GM19043 (cell line): ENCODE data around the gene SIPA1.

Experiments used
- ATAC-seq: cut with Tn5 transposase; IDR thresholded peaks from one replicate; pipeline ENCODE4 v1.9.1; 2021; ENCODE audit warnings: low read depth; ENCODE audit not compliant: unreplicated experiment

The SIPA1 gene

GRCh38 chr11:65637794-65638419 lies at the start of gene SIPA1:
SIPA1 (plus strand) TSS chr11:65638101; CDS start chr11:65640922, 2,821 bp downstream.
- ATAC-seq = peak; percentile 40

- ATAC-seq = peak; percentile 81
These were observed 49.5 kb upstream of the SIPA1 start for GRCh38 chr11:65588199-65589054.

GRCh38 chr11:65589444-65590239 lies 48.3 kb upstream of the SIPA1 start:
- no peak for ATAC-seq

- ATAC-seq = no peak
These were observed 47.6 kb upstream of the SIPA1 start for GRCh38 chr11:65590240-65590738.

- ATAC-seq = no peak
These were observed 45.7 kb upstream of the SIPA1 start for GRCh38 chr11:65591939-65592857.

- no peak for ATAC-seq
These were observed 44.9 kb upstream of the SIPA1 start for GRCh38 chr11:65592858-65593517.

GRCh38 chr11:65593518-65594414 lies 44.1 kb upstream of the SIPA1 start:
- no peak for ATAC-seq

GRCh38 chr11:65595131-65595530 lies 42.8 kb upstream of the SIPA1 start:
- no peak for ATAC-seq

GRCh38 chr11:65595543-65596281 lies 42.2 kb upstream of the SIPA1 start, which contains the start of gene KCNK7:
KCNK7 (minus strand) TSS chr11:65595800; CDS start chr11:65595772, 28 bp downstream.
- no peak for ATAC-seq

GRCh38 chr11:65596520-65596919 lies 41.4 kb upstream of the SIPA1 start:
- no peak for ATAC-seq

- ATAC-seq = no peak
These were observed 39.6 kb upstream of the SIPA1 start for GRCh38 chr11:65598258-65598699.

GRCh38 chr11:65599216-65599954 lies 38.5 kb upstream of the SIPA1 start:
- ATAC-seq = no peak

- no peak for ATAC-seq
These were observed 38.0 kb upstream of the SIPA1 start for GRCh38 chr11:65599955-65600246.

- no peak for ATAC-seq
These were observed 33.6 kb upstream of the SIPA1 start for GRCh38 chr11:65604258-65604657.

- ATAC-seq = no peak
These were observed 30.9 kb upstream of the SIPA1 start for GRCh38 chr11:65606876-65607613.
